AG04449 (cell line): ENCODE measurements around the gene CEACAM21.

Experiments
- CTCF ChIA-PET: fragments of 350-600 bp; formaldehyde crosslinking; extraction: SDS; loops from one replicate; lab custom pipeline; 2021; ENCODE audit warnings: antibody characterized with exemption; lab: Yijun Ruan, JAX
- POLR2A ChIA-PET: fragments of 400-600, 350-600 bp; formaldehyde crosslinking; extraction: SDS; loops from one replicate; lab custom pipeline; 2020; ENCODE audit warnings: antibody characterized with exemption, inconsistent platforms; lab: Yijun Ruan, JAX
- DNase-seq: peaks from one replicate; pipeline ENCODE4 v3.0.0-alpha.2; 2010; ENCODE audit warnings: low read depth, low spot score
- H3K4me3 ChIP-seq: 2 replicates; pipeline ENCODE4 v1.5.1; 2011; ENCODE audit warnings: low read depth, mild to moderate bottlenecking, control low read depth, low read length
- TF ChIP-seq, protein P1 (sequence below): IDR thresholded peaks from one replicate; pipeline ENCODE4 v1.5.1; 2011; ENCODE audit warnings: mild to moderate bottlenecking, moderate library complexity, low read length, control low read depth, inconsistent platforms; ENCODE audit not compliant: insufficient read depth; ENCODE audit errors: missing control alignments

The CEACAM21 gene

GRCh38 chr19:41620171-41620570 lies 44.2 kb downstream of the CEACAM21 start:
- no peak for DNase-seq
- CTCF ChIA-PET: no interaction called here
- POLR2A ChIA-PET: no interaction called here
- TF ChIP-seq, protein P1, sequence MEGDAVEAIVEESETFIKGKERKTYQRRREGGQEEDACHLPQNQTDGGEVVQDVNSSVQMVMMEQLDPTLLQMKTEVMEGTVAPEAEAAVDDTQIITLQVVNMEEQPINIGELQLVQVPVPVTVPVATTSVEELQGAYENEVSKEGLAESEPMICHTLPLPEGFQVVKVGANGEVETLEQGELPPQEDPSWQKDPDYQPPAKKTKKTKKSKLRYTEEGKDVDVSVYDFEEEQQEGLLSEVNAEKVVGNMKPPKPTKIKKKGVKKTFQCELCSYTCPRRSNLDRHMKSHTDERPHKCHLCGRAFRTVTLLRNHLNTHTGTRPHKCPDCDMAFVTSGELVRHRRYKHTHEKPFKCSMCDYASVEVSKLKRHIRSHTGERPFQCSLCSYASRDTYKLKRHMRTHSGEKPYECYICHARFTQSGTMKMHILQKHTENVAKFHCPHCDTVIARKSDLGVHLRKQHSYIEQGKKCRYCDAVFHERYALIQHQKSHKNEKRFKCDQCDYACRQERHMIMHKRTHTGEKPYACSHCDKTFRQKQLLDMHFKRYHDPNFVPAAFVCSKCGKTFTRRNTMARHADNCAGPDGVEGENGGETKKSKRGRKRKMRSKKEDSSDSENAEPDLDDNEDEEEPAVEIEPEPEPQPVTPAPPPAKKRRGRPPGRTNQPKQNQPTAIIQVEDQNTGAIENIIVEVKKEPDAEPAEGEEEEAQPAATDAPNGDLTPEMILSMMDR: no peak
- H3K4me3 ChIP-seq: no peak overlapping the region

GRCh38 chr19:41621226-41621625 lies 45.3 kb downstream of the CEACAM21 start:
- TF ChIP-seq, protein P1: no peak
- POLR2A ChIA-PET: no interaction called here
- DNase-seq: no peak
- CTCF ChIA-PET: no interaction called here
- H3K4me3 ChIP-seq: no peak overlapping the region

DNA sequence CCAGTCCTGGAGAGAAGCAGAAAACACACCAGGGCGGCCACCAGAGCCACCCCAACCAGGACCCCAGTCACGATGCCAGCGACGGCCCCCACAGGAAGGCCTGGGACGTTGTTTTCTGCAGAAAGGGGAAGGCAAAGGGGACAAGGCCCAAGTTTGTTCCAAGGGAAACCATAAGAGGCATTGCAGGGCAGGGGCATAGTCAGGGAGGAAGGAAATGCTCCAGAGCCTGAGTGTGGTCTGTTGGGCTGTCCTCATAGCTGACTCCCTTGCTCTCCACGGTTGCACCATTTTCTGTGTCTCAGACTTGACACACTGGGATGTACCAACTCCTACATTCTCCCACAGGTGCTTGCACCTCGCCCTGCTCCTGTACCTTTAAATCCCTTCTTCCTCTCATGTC lies 45.7 kb downstream of the CEACAM21 start:
- POLR2A ChIA-PET: no interaction called here
- CTCF ChIA-PET: no interaction called here
- TF ChIP-seq, protein P1: no peak
- DNase-seq: no peak
- H3K4me3 ChIP-seq: no peak overlapping the region

- ChIA-PET CTCF (no interaction called here), POLR2A (no interaction called here)
- TF ChIP-seq, protein P1: no peak
- no peak for DNase-seq
- H3K4me3 ChIP-seq: no peak overlapping the region
Observed at GRCh38 chr19:41623360-41623759, 47.4 kb downstream of the CEACAM21 start.

GRCh38 chr19:41624515-41624914 lies 48.5 kb downstream of the CEACAM21 start:
- ChIA-PET CTCF (no interaction called here), POLR2A (no interaction called here)
- TF ChIP-seq, protein P1: no peak
- no peak overlapping the region for H3K4me3 ChIP-seq
- no peak for DNase-seq

DNA sequence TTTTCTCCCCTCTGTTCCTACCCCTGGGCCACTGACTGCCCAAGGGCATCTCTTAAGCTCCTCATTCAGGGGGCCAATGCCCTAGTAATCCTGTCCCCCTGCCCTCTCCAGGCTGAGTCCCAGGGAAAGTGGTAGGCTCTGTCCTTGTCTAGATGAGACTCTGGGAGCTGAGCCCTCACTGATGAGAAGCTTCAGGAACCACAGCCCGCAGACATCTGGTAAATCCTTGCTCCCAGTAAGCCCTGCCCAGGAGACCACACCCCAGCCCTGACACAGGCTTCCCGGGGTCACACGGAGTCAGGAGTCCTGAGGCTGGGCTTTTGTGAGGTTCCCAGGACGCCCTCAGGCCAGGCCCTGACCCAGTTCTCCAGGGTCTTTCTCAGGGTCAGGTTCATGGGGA lies 49.0 kb downstream of the CEACAM21 start:
- ChIA-PET POLR2A (no interaction called here), CTCF (no interaction called here)
- no peak overlapping the region for H3K4me3 ChIP-seq
- TF ChIP-seq, protein P1: no peak
- DNase-seq: no peak

GRCh38 chr19:41626278-41626677 lies 50.3 kb downstream of the CEACAM21 start:
- DNase-seq: no peak
- no peak overlapping the region for H3K4me3 ChIP-seq
- TF ChIP-seq, protein P1: no peak
- ChIA-PET CTCF (no interaction called here), POLR2A (no interaction called here)
